Measurements from ENCODE around the gene VPS29. TPM values are rescaled to one million over a fixed set of nuclear protein-coding genes. Genes with fewer than 3 reads are reported as not detected.

The VPS29 gene
- total and polyA plus RNA-seq, 7 donors: 70.4 to 216 (median 136) TPM

- no peaks in the 10 kb centered on the region for H3K9me3 ChIP-seq
- H3K27me3 ChIP-seq (ENCODE audit: insufficient read depth in 3 of 3, low read length in 2 of 3): no peaks in the 10 kb centered on the region
- peaks cover 5% of the 10 kb centered on the region for H3K4me1 ChIP-seq
- no peak for ATAC-seq
- intact Hi-C loops (cut with DNase I): no loop called here
- DNase-seq: no peak
- no peak for TF ChIP-seq CTCF (IDR thresholded peaks at IDR 0.05)
- WGBS, 3 donors: 94 to 96% (median 95%) methylated on average over 3 of the region's 3 CpGs
- no peak overlapping the region for H3K4me3 ChIP-seq
- H3K27ac ChIP-seq: no peak overlapping the region
- peaks cover 16 to 61% of the 10 kb centered on the region in 2 donors for H3K36me3 ChIP-seq (ENCODE audit: insufficient read depth in 1 of 2, low read depth in 1 of 2)
These were observed 57.5 kb downstream of the VPS29 start for GRCh38 chr12:110444455-110444854.

Other genes starting within 250 kb of the VPS29 start
- 1,000 to 10,000 TPM; 1,152 to 2,814 (median 1,810) TPM for gene ATP2A2, start 220.9 kb downstream of the VPS29 start, total RNA-seq
- 1,000 to 10,000 TPM in 2 of 3 donors, 100 to 1,000 TPM in 1; 691 to 1,378 (median 1,014) TPM for gene ATP2A2, start 220.9 kb downstream of the VPS29 start, polyA plus RNA-seq
- 10 to 100 TPM; 31.9 to 43.9 (median 40.2) TPM for gene ANAPC7, start 98.4 kb downstream of the VPS29 start, total RNA-seq
- gene ANAPC7, start 98.4 kb downstream of the VPS29 start, polyA plus RNA-seq: 10 to 100 TPM; 20.8 to 35.1 (median 24.0) TPM
- 10 to 100 TPM; 52.7 to 71.6 (median 59.7) TPM for gene ARPC3, start 51.8 kb downstream of the VPS29 start, total RNA-seq
- 100 to 1,000 TPM; 115 to 168 (median 143) TPM for gene ARPC3, start 51.8 kb downstream of the VPS29 start, polyA plus RNA-seq
- 10 to 100 TPM; 25.7 to 34.9 (median 27.6) TPM for gene GPN3, start 33.9 kb downstream of the VPS29 start, total RNA-seq
- 10 to 100 TPM; 26.0 to 41.7 (median 31.1) TPM for gene GPN3, start 33.9 kb downstream of the VPS29 start, polyA plus RNA-seq
- 1 to 10 TPM; 2.1 to 8.3 (median 3.4) TPM for gene FAM216A, start 33.3 kb downstream of the VPS29 start, total RNA-seq
- 1 to 10 TPM; 1.7 to 4.0 (median 3.1) TPM for gene FAM216A, start 33.3 kb downstream of the VPS29 start, polyA plus RNA-seq
- 1 to 10 TPM; 1.1 to 4.2 (median 1.4) TPM for gene RAD9B, start 220 bp upstream of the VPS29 start, total RNA-seq
- 1 to 10 TPM in 2 of 3 donors, under 1 TPM in 1; 0.77 to 3.8 (median 2.6) TPM for gene RAD9B, start 220 bp upstream of the VPS29 start, polyA plus RNA-seq
- gene PPTC7, start 81.2 kb upstream of the VPS29 start, total RNA-seq: 100 to 1,000 TPM in 2 of 4 donors, 10 to 100 TPM in 2; 61.1 to 213 (median 86.7) TPM
- 100 to 1,000 TPM in 1 of 3 donors, 10 to 100 TPM in 2; 54.6 to 134 (median 65.4) TPM for gene PPTC7, start 81.2 kb upstream of the VPS29 start, polyA plus RNA-seq
- 10 to 100 TPM in 3 of 4 donors, 1 to 10 TPM in 1; 8.6 to 23.5 (median 12.7) TPM for gene TCTN1, start 112.0 kb upstream of the VPS29 start, total RNA-seq
- gene TCTN1, start 112.0 kb upstream of the VPS29 start, polyA plus RNA-seq: 10 to 100 TPM in 2 of 3 donors, 1 to 10 TPM in 1; 4.0 to 24.7 (median 12.1) TPM
- gene HVCN1, start 187.0 kb upstream of the VPS29 start, total RNA-seq: 1 to 10 TPM; 1.7 to 8.9 (median 4.3) TPM
- 1 to 10 TPM; 1.4 to 6.4 (median 2.8) TPM for gene HVCN1, start 187.0 kb upstream of the VPS29 start, polyA plus RNA-seq
- 100 to 1,000 TPM; 102 to 184 (median 135) TPM for gene PPP1CC, start 240.8 kb upstream of the VPS29 start, total RNA-seq
- 100 to 1,000 TPM in 2 of 3 donors, 10 to 100 TPM in 1; 82.5 to 222 (median 117) TPM for gene PPP1CC, start 240.8 kb upstream of the VPS29 start, polyA plus RNA-seq

Data from psoas muscle (tissue), 8 donors.